Measurements from ENCODE around the gene GTF2F2. TPM values are rescaled to one million over a fixed set of nuclear protein-coding genes. Genes with fewer than 3 reads are reported as not detected.

The GTF2F2 gene
- polyA plus RNA-seq, 1 donor (not counting 4 experiments of a cell fraction or from before 2014, with no cell fraction given): 55.5 TPM

DNA sequence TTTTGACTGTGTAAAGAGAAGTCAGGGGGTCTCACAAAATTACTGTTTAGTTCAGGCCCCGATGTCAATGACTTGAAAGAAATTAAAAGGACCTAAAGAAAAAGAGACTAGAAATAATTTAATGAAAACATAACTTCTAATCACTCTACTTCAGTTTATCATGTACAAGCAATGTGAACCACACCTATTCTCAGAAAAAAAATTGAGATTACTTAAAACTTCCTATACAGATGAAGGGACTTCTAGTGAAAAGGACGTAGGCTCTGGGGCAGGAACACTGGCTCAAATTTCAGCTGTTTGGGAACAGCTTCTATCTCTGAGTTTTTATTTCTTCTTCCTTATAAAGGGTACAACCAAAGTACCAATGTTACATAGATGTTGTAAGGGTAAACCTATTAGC is 182.7 kb downstream of the GTF2F2 start:
- H3K4me1 ChIP-seq (ENCODE audit: control insufficient read depth, extremely low read depth, insufficient read depth, low read length): no peaks in the 10 kb centered on the region
- dilution Hi-C loops (cut with MboI; ENCODE audit: extremely low pct_ligation_motif_present, low sequenced_read_pairs): no loop called here
- no peaks in the 10 kb centered on the region for H3K27me3 ChIP-seq (ENCODE audit: control insufficient read depth, extremely low read depth, insufficient read depth, low read length)
- H3K4me3 ChIP-seq (ENCODE audit: control insufficient read depth in 2 of 3, extremely low read depth in 1 of 3, insufficient read depth in 2 of 3, low read depth in 1 of 3, low read length in 3 of 3): no peak overlapping the region
- FAIRE-seq (no peak), DNase-seq (ENCODE audit: low read depth, low spot score) (no peak)
- no peaks in the 10 kb centered on the region for H3K9me3 ChIP-seq (ENCODE audit: control insufficient read depth, low read depth, low read length)
- H3K27ac ChIP-seq (ENCODE audit: control insufficient read depth, insufficient read depth, low read length): no peak overlapping the region
- H3K79me2 ChIP-seq (ENCODE audit: control insufficient read depth, insufficient read depth, low read length): no peaks in the 10 kb centered on the region
- no peak overlapping the region for H3K9ac ChIP-seq (ENCODE audit: control insufficient read depth, extremely low read depth, insufficient read depth, low read length)
- no peak overlapping the region for H3K4me2 ChIP-seq (ENCODE audit: control insufficient read depth, extremely low read depth, insufficient read depth, low read depth, low read length)
- H3K36me3 ChIP-seq (ENCODE audit: control insufficient read depth in 2 of 2, extremely low read depth in 1 of 2, insufficient read depth in 2 of 2, low read length in 2 of 2): no peaks in the 10 kb centered on the region
- H2AFZ ChIP-seq (ENCODE audit: control insufficient read depth, low read length): no peak overlapping the region
- no peaks in the 10 kb centered on the region for H4K20me1 ChIP-seq (ENCODE audit: control insufficient read depth, extremely low read depth, insufficient read depth, low read length)
- peaks cover 2% of the 10 kb centered on the region for H3K9me1 ChIP-seq (ENCODE audit: control insufficient read depth, extremely low read depth, insufficient read depth, low read length)
- TF ChIP-seq CTCF (optimal IDR thresholded peaks at IDR 0.05 in 1 of 3, IDR thresholded peaks at IDR 0.05 in 1 of 3, conservative IDR thresholded peaks at IDR 0.05 in 1 of 3; ENCODE audit: extremely low read depth in 1 of 3, insufficient read depth in 2 of 3, low read length in 3 of 3) (no peak), EZH2 (IDR thresholded peaks at IDR 0.05; ENCODE audit: low read length) (no peak)

DNA sequence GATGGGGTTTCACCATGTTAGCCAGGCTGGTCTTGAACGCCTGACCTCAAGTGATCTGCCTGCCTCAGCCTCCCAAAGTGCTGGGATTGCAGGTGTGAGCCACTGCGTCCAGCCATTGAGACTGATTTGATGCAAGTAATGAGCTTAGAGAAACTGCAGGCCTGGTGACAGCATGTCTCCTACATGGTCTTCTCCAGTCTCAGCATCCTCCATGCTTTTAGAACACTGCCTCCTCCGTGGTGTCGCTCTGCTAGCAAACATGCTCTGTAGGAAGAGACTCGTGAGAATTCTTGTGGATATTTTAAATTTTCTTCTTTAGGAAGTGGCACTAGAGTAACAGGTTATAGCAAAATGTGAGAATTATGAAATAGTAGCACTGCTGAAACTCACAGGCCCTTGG is 183.6 kb downstream of the GTF2F2 start:
- FAIRE-seq (no peak), DNase-seq (ENCODE audit: low read depth, low spot score) (no peak)
- H3K4me1 ChIP-seq (ENCODE audit: control insufficient read depth, extremely low read depth, insufficient read depth, low read length): no peaks in the 10 kb centered on the region
- H3K9me3 ChIP-seq (ENCODE audit: control insufficient read depth, low read depth, low read length): no peaks in the 10 kb centered on the region
- no peak overlapping the region for H3K4me2 ChIP-seq (ENCODE audit: control insufficient read depth, extremely low read depth, insufficient read depth, low read depth, low read length)
- dilution Hi-C loops (cut with MboI; ENCODE audit: extremely low pct_ligation_motif_present, low sequenced_read_pairs): no loop called here
- no peaks in the 10 kb centered on the region for H3K79me2 ChIP-seq (ENCODE audit: control insufficient read depth, insufficient read depth, low read length)
- no peak overlapping the region for H3K9ac ChIP-seq (ENCODE audit: control insufficient read depth, extremely low read depth, insufficient read depth, low read length)
- H3K9me1 ChIP-seq (ENCODE audit: control insufficient read depth, extremely low read depth, insufficient read depth, low read length): peaks cover 2% of the 10 kb centered on the region
- no peaks in the 10 kb centered on the region for H3K27me3 ChIP-seq (ENCODE audit: control insufficient read depth, extremely low read depth, insufficient read depth, low read length)
- no peaks in the 10 kb centered on the region for H3K36me3 ChIP-seq (ENCODE audit: control insufficient read depth in 2 of 2, extremely low read depth in 1 of 2, insufficient read depth in 2 of 2, low read length in 2 of 2)
- H2AFZ ChIP-seq (ENCODE audit: control insufficient read depth, low read length): no peak overlapping the region
- no peak overlapping the region for H3K4me3 ChIP-seq (ENCODE audit: control insufficient read depth in 2 of 3, extremely low read depth in 1 of 3, insufficient read depth in 2 of 3, low read depth in 1 of 3, low read length in 3 of 3)
- TF ChIP-seq EZH2 (IDR thresholded peaks at IDR 0.05; ENCODE audit: low read length) (no peak), CTCF (optimal IDR thresholded peaks at IDR 0.05 in 1 of 3, IDR thresholded peaks at IDR 0.05 in 1 of 3, conservative IDR thresholded peaks at IDR 0.05 in 1 of 3; ENCODE audit: extremely low read depth in 1 of 3, insufficient read depth in 2 of 3, low read length in 3 of 3) (no peak)
- no peak overlapping the region for H3K27ac ChIP-seq (ENCODE audit: control insufficient read depth, insufficient read depth, low read length)
- H4K20me1 ChIP-seq (ENCODE audit: control insufficient read depth, extremely low read depth, insufficient read depth, low read length): no peaks in the 10 kb centered on the region
